Measurements from ENCODE around the gene PLEK. TPM values are rescaled to one million over a fixed set of nuclear protein-coding genes. Genes with fewer than 3 reads are reported as not detected.

PLEK gene
- total and polyA plus RNA-seq, 9 of the 15 experiments (the other 6 are each of a cell fraction or from before 2014, with no cell fraction given): 0.14 to 1.2 (median 0.36) TPM

GRCh38 chr2:68441179-68441993 lies 76.3 kb downstream of the PLEK start (continued):
- TF ChIP-seq YY1 (IDR thresholded peaks at IDR 0.05; ENCODE audit: borderline replicate concordance in 1 of 3, control insufficient read depth in 1 of 3, extremely low read depth in 1 of 3, insufficient read depth in 3 of 3, insufficient read length in 1 of 3, insufficient replicate concordance in 2 of 3, low read depth in 1 of 3, low read length in 2 of 3) (peak in 2 of 3 experiments; percentile 22 to 55), ZNF79 (CRISPR knock-in tag; IDR thresholded peaks at IDR 0.05; ENCODE audit: low read depth) (no peak), USF2 (CRISPR knock-in tag; IDR thresholded peaks at IDR 0.05) (no peak), CBX8 (IDR thresholded peaks at IDR 0.05; ENCODE audit: borderline replicate concordance, extremely low read depth, low read depth, low read length, poor library complexity, severe bottlenecking) (no peak), ZNF778 (CRISPR knock-in tag; IDR thresholded peaks at IDR 0.05) (no peak), HMGN3 (IDR thresholded peaks at IDR 0.05; ENCODE audit: borderline replicate concordance, extremely low read depth, insufficient read length, low read depth, low read length) (no peak), HMG20B (CRISPR knock-in tag; IDR thresholded peaks at IDR 0.05) (no peak), GABPB1 (CRISPR knock-in tag; IDR thresholded peaks at IDR 0.05) (no peak), IFI16 (CRISPR knock-in tag; IDR thresholded peaks at IDR 0.05) (no peak), ETV5 (CRISPR knock-in tag; IDR thresholded peaks at IDR 0.05; ENCODE audit: low read depth) (no peak; the same call in 1 of the 2 replicates), SAFB2 (IDR thresholded peaks at IDR 0.05; ENCODE audit: borderline replicate concordance, low read depth, low read length, severe bottlenecking) (no peak), KAT2B (IDR thresholded peaks at IDR 0.05; ENCODE audit: low read depth, low read length) (no peak), ZNF398 (CRISPR knock-in tag; IDR thresholded peaks at IDR 0.05) (no peak), TAL1 (IDR thresholded peaks at IDR 0.05) (no peak), ELF2 (CRISPR knock-in tag; IDR thresholded peaks at IDR 0.05) (no peak), KDM5B (IDR thresholded peaks at IDR 0.05; ENCODE audit: insufficient replicate concordance, low read depth, low read length) (no peak), PML (IDR thresholded peaks at IDR 0.05; ENCODE audit: low read length) (no peak), U2AF2 (optimal IDR thresholded peaks at IDR 0.05; ENCODE audit: low read depth, low read length) (no peak)
- TF ChIP-seq, protein P1, sequence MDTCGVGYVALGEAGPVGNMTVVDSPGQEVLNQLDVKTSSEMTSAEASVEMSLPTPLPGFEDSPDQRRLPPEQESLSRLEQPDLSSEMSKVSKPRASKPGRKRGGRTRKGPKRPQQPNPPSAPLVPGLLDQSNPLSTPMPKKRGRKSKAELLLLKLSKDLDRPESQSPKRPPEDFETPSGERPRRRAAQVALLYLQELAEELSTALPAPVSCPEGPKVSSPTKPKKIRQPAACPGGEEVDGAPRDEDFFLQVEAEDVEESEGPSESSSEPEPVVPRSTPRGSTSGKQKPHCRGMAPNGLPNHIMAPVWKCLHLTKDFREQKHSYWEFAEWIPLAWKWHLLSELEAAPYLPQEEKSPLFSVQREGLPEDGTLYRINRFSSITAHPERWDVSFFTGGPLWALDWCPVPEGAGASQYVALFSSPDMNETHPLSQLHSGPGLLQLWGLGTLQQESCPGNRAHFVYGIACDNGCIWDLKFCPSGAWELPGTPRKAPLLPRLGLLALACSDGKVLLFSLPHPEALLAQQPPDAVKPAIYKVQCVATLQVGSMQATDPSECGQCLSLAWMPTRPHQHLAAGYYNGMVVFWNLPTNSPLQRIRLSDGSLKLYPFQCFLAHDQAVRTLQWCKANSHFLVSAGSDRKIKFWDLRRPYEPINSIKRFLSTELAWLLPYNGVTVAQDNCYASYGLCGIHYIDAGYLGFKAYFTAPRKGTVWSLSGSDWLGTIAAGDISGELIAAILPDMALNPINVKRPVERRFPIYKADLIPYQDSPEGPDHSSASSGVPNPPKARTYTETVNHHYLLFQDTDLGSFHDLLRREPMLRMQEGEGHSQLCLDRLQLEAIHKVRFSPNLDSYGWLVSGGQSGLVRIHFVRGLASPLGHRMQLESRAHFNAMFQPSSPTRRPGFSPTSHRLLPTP (IDR thresholded peaks at IDR 0.05; ENCODE audit: borderline replicate concordance, extremely low read depth, insufficient read length): no peak
- TF ChIP-seq, protein P2, sequence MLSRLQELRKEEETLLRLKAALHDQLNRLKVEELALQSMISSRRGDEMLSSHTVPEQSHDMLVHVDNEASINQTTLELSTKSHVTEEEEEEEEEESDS (CRISPR knock-in tag; IDR thresholded peaks at IDR 0.05): no peak
